HEK293 (cell line): ENCODE data around the gene WDCP.

Source experiments
- EGR2 ChIP-seq: fragments of 450-650 bp; formaldehyde crosslinking; IDR thresholded peaks from 2 replicates; pipeline ENCODE4 v1.5.1; 2016; ENCODE audit warnings: low read depth, missing biosample characterization, missing genetic modification characterization
- GFI1B ChIP-seq: fragments of 450-650 bp; formaldehyde crosslinking; IDR thresholded peaks from 2 replicates; pipeline ENCODE4 v1.5.1; 2016; ENCODE audit warnings: missing biosample characterization, missing genetic modification characterization
- SP2 ChIP-seq: fragments of 450-650 bp; formaldehyde crosslinking; IDR thresholded peaks from 2 replicates; pipeline ENCODE4 v1.5.1; 2016; ENCODE audit warnings: missing biosample characterization, missing genetic modification characterization
- ZNF112 ChIP-seq: fragments of 450-650 bp; formaldehyde crosslinking; IDR thresholded peaks from 2 replicates; pipeline ENCODE4 v1.5.0; 2017; ENCODE audit warnings: missing biosample characterization, missing genetic modification characterization
- ZNF16 ChIP-seq: fragments of 450-650 bp; formaldehyde crosslinking; IDR thresholded peaks from 2 replicates; pipeline ENCODE4 v1.5.1; 2016; ENCODE audit warnings: low read depth, missing biosample characterization, missing genetic modification characterization
- ZNF184 ChIP-seq: fragments of 450-650 bp; IDR thresholded peaks from 2 replicates; pipeline ENCODE4 v1.5.1; 2018; ENCODE audit warnings: missing biosample characterization, mild to moderate bottlenecking, missing genetic modification characterization
- ZNF2 ChIP-seq: fragments of 450-650 bp; formaldehyde crosslinking; IDR thresholded peaks from 2 replicates; pipeline ENCODE4 v1.5.1; 2016; ENCODE audit warnings: missing biosample characterization, missing genetic modification characterization
- ZNF354C ChIP-seq: fragments of 450-650 bp; formaldehyde crosslinking; IDR thresholded peaks from 2 replicates; pipeline ENCODE4 v1.5.1; 2016; ENCODE audit warnings: missing biosample characterization, missing genetic modification characterization, low read depth, borderline replicate concordance
- ZNF416 ChIP-seq: fragments of 450-650 bp; formaldehyde crosslinking; IDR thresholded peaks from 2 replicates; pipeline ENCODE4 v1.5.1; 2016; ENCODE audit warnings: missing biosample characterization, missing genetic modification characterization
- ZNF544 ChIP-seq: fragments of 450-650 bp; formaldehyde crosslinking; IDR thresholded peaks from 2 replicates; pipeline ENCODE4 v1.5.0; 2017; ENCODE audit warnings: missing biosample characterization, missing genetic modification characterization
- ZNF558 ChIP-seq: fragments of 450-650 bp; formaldehyde crosslinking; IDR thresholded peaks from 2 replicates; pipeline ENCODE4 v1.5.1; 2016; ENCODE audit warnings: missing biosample characterization, missing genetic modification characterization
- ZNF768 ChIP-seq: fragments of 450-650 bp; formaldehyde crosslinking; IDR thresholded peaks from 2 replicates; pipeline ENCODE4 v1.5.1; 2018; ENCODE audit warnings: missing biosample characterization, mild to moderate bottlenecking, missing genetic modification characterization
- ZNF792 ChIP-seq: fragments of 450-650 bp; formaldehyde crosslinking; IDR thresholded peaks from 2 replicates; pipeline ENCODE4 v1.5.1; 2016; ENCODE audit warnings: missing biosample characterization, missing genetic modification characterization
- ZSCAN30 ChIP-seq: fragments of 450-650 bp; IDR thresholded peaks from 2 replicates; pipeline ENCODE4 v1.5.1; 2018; ENCODE audit warnings: missing biosample characterization, mild to moderate bottlenecking, missing genetic modification characterization, moderate library complexity
- TF ChIP-seq, protein P1 (sequence below): fragments of 450-650 bp; formaldehyde crosslinking; IDR thresholded peaks from 2 replicates; pipeline ENCODE4 v1.5.1; 2016; ENCODE audit warnings: missing biosample characterization, missing genetic modification characterization
- TF ChIP-seq, protein P2 (sequence below): fragments of 450-650 bp; formaldehyde crosslinking; IDR thresholded peaks from 2 replicates; pipeline ENCODE4 v1.5.1; 2016; ENCODE audit warnings: missing biosample characterization, missing genetic modification characterization
- TF ChIP-seq, protein P3 (sequence below): fragments of 450-650 bp; formaldehyde crosslinking; IDR thresholded peaks from 2 replicates; pipeline ENCODE4 v1.5.1; 2016; ENCODE audit warnings: missing biosample characterization, missing genetic modification characterization
- TF ChIP-seq, protein P4 (sequence below): fragments of 450-650 bp; formaldehyde crosslinking; IDR thresholded peaks from 2 replicates; pipeline ENCODE4; 2016; ENCODE audit warnings: missing biosample characterization, missing genetic modification characterization
- TF ChIP-seq, protein P5 (sequence below): fragments of 450-650 bp; formaldehyde crosslinking; IDR thresholded peaks from 2 replicates; pipeline ENCODE4 v1.5.1; 2016; ENCODE audit warnings: missing biosample characterization, missing genetic modification characterization, borderline replicate concordance
- TF ChIP-seq, protein P6 (sequence below): fragments of 450-650 bp; formaldehyde crosslinking; optimal IDR thresholded peaks from 2 replicates; pipeline ENCODE3; 2016; ENCODE audit warnings: missing biosample characterization, mild to moderate bottlenecking, missing genetic modification characterization
- TF ChIP-seq, protein P7 (sequence below): fragments of 450-650 bp; formaldehyde crosslinking; IDR thresholded peaks from 2 replicates; pipeline ENCODE4 v1.5.1; 2016; ENCODE audit warnings: missing biosample characterization, missing genetic modification characterization
- TF ChIP-seq, protein P8 (sequence below): fragments of 450-650 bp; formaldehyde crosslinking; IDR thresholded peaks from 2 replicates; pipeline ENCODE4 v1.5.1; 2016; ENCODE audit warnings: missing biosample characterization, missing genetic modification characterization
- TF ChIP-seq, protein P9 (sequence below): fragments of 450-650 bp; formaldehyde crosslinking; IDR thresholded peaks from 2 replicates; pipeline ENCODE4 v1.5.1; 2017; ENCODE audit warnings: missing biosample characterization, mild to moderate bottlenecking, missing genetic modification characterization, moderate library complexity

The WDCP gene

DNA sequence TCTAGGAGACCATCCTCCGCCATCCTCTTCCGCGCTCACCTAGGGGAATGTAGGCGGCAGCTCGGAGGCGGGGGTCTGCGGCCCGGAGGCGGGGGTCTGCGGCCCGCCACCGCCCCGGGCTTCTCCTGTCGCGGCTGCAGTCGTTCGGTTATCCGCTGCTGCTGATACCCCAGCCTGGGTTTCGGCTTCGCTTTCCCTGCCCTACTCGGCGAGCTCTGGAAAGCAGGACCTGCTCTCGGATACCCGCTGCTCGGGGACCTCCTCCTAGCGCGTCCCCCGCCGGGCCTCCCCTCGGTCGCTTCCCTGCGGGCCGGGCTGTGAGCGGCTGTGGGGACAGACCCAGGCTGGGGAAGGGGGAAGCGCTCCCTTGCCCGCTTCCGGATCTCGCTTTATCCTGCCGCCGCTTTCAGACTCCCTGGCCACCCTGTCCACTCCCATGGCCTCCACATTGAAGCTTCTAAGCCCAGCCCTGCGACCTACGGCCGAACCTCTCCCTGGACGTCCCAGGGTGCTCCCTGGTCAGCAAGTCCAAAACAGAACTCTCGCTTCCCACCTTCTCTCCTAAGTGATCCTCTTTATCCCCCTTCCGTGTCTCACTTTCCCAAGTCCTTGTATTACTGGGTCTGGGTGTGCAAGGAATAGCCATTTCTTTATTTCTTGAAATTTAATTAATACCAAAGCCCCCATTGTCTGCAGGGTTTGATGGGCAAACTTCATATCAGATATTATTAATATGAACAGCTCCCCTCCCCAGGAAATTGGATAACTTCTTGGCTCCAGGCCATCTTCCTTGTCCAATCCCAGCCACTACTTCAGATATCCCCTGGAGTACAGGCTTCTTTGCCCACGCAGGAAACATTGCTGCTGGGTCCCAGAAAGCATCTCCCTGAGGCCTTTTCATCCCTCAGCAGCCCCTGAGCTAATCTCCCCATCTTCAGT is 3.1 kb upstream of the WDCP start (continued):
- TF ChIP-seq ZNF558 (tag by site-specific recombination) = no peak
- no peak for TF ChIP-seq ZNF16 (tag by site-specific recombination)
- TF ChIP-seq, protein P1, sequence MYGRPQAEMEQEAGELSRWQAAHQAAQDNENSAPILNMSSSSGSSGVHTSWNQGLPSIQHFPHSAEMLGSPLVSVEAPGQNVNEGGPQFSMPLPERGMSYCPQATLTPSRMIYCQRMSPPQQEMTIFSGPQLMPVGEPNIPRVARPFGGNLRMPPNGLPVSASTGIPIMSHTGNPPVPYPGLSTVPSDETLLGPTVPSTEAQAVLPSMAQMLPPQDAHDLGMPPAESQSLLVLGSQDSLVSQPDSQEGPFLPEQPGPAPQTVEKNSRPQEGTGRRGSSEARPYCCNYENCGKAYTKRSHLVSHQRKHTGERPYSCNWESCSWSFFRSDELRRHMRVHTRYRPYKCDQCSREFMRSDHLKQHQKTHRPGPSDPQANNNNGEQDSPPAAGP = no peak
- 0 out of 2 replicates have a peak, but pooled peaks have one; percentile 9 for TF ChIP-seq EGR2
- no peak for TF ChIP-seq ZNF544 (tag by site-specific recombination)
- TF ChIP-seq, protein P2, sequence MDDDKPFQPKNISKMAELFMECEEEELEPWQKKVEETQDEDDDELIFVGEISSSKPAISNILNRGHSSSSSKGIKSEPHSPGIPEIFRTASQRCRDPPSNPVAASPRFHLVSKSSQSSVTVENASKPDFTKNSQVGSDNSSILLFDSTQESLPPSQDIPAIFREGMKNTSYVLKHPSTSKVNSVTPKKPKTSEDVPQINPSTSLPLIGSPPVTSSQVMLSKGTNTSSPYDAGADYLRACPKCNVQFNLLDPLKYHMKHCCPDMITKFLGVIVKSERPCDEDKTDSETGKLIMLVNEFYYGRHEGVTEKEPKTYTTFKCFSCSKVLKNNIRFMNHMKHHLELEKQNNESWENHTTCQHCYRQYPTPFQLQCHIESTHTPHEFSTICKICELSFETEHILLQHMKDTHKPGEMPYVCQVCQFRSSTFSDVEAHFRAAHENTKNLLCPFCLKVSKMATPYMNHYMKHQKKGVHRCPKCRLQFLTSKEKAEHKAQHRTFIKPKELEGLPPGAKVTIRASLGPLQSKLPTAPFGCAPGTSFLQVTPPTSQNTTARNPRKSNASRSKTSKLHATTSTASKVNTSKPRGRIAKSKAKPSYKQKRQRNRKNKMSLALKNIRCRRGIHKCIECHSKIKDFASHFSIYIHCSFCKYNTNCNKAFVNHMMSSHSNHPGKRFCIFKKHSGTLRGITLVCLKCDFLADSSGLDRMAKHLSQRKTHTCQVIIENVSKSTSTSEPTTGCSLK (tag by site-specific recombination) = no peak
- TF ChIP-seq, protein P3, sequence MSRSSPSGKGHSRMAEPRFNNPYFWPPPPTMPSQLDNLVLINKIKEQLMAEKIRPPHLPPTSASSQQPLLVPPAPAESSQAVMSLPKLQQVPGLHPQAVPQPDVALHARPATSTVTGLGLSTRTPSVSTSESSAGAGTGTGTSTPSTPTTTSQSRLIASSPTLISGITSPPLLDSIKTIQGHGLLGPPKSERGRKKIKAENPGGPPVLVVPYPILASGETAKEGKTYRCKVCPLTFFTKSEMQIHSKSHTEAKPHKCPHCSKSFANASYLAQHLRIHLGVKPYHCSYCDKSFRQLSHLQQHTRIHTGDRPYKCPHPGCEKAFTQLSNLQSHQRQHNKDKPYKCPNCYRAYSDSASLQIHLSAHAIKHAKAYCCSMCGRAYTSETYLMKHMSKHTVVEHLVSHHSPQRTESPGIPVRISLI (tag by site-specific recombination) = no peak
- no peak for TF ChIP-seq ZNF416 (tag by site-specific recombination)
- peak; percentile 21; the same call in 1 of the 2 replicates for TF ChIP-seq ZSCAN30 (tag by site-specific recombination)
- TF ChIP-seq, protein P4, sequence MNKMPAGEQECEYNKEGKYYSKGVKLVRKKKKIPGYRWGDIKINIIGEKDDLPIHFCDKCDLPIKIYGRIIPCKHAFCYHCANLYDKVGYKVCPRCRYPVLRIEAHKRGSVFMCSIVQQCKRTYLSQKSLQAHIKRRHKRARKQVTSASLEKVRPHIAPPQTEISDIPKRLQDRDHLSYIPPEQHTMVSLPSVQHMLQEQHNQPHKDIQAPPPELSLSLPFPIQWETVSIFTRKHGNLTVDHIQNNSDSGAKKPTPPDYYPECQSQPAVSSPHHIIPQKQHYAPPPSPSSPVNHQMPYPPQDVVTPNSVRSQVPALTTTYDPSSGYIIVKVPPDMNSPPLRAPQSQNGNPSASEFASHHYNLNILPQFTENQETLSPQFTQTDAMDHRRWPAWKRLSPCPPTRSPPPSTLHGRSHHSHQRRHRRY (tag by site-specific recombination) = no peak
- no peak for TF ChIP-seq ZNF768
- no peak for TF ChIP-seq ZNF2 (tag by site-specific recombination)
- TF ChIP-seq, protein P5, sequence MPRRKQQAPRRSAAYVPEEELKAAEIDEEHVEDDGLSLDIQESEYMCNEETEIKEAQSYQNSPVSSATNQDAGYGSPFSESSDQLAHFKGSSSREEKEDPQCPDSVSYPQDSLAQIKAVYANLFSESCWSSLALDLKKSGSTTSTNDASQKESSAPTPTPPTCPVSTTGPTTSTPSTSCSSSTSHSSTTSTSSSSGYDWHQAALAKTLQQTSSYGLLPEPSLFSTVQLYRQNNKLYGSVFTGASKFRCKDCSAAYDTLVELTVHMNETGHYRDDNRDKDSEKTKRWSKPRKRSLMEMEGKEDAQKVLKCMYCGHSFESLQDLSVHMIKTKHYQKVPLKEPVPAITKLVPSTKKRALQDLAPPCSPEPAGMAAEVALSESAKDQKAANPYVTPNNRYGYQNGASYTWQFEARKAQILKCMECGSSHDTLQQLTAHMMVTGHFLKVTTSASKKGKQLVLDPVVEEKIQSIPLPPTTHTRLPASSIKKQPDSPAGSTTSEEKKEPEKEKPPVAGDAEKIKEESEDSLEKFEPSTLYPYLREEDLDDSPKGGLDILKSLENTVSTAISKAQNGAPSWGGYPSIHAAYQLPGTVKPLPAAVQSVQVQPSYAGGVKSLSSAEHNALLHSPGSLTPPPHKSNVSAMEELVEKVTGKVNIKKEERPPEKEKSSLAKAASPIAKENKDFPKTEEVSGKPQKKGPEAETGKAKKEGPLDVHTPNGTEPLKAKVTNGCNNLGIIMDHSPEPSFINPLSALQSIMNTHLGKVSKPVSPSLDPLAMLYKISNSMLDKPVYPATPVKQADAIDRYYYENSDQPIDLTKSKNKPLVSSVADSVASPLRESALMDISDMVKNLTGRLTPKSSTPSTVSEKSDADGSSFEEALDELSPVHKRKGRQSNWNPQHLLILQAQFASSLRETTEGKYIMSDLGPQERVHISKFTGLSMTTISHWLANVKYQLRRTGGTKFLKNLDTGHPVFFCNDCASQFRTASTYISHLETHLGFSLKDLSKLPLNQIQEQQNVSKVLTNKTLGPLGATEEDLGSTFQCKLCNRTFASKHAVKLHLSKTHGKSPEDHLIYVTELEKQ (tag by site-specific recombination) = no peak
- no peak for TF ChIP-seq ZNF792 (tag by site-specific recombination)
- TF ChIP-seq ZNF112 (tag by site-specific recombination) = no peak
- TF ChIP-seq GFI1B (tag by site-specific recombination) = no peak
- TF ChIP-seq, protein P6, sequence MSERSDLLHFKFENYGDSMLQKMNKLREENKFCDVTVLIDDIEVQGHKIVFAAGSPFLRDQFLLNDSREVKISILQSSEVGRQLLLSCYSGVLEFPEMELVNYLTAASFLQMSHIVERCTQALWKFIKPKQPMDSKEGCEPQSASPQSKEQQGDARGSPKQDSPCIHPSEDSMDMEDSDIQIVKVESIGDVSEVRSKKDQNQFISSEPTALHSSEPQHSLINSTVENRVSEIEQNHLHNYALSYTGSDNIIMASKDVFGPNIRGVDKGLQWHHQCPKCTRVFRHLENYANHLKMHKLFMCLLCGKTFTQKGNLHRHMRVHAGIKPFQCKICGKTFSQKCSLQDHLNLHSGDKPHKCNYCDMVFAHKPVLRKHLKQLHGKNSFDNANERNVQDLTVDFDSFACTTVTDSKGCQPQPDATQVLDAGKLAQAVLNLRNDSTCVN (tag by site-specific recombination) = peak; percentile 73
- TF ChIP-seq SP2 (tag by site-specific recombination) = peak; percentile 33
- no peak for TF ChIP-seq ZNF184 (tag by site-specific recombination)
- TF ChIP-seq ZNF354C (tag by site-specific recombination) = no peak
- TF ChIP-seq, protein P7, sequence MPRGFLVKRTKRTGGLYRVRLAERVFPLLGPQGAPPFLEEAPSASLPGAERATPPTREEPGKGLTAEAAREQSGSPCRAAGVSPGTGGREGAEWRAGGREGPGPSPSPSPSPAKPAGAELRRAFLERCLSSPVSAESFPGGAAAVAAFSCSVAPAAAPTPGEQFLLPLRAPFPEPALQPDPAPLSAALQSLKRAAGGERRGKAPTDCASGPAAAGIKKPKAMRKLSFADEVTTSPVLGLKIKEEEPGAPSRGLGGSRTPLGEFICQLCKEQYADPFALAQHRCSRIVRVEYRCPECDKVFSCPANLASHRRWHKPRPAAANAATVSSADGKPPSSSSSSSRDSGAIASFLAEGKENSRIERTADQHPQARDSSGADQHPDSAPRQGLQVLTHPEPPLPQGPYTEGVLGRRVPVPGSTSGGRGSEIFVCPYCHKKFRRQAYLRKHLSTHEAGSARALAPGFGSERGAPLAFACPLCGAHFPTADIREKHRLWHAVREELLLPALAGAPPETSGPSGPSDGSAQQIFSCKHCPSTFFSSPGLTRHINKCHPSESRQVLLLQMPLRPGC (tag by site-specific recombination) = no peak
- TF ChIP-seq, protein P8, sequence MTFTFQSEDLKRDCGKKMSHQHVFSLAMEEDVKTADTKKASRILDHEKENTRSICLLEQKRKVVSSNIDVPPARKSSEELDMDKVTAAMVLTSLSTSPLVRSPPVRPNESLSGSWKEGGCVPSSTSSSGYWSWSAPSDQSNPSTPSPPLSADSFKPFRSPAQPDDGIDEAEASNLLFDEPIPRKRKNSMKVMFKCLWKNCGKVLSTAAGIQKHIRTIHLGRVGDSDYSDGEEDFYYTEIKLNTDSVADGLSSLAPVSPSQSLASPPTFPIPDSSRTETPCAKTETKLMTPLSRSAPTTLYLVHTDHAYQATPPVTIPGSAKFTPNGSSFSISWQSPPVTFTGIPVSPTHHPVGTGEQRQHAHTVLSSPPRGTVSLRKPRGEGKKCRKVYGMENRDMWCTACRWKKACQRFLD = no peak
- TF ChIP-seq, protein P9, sequence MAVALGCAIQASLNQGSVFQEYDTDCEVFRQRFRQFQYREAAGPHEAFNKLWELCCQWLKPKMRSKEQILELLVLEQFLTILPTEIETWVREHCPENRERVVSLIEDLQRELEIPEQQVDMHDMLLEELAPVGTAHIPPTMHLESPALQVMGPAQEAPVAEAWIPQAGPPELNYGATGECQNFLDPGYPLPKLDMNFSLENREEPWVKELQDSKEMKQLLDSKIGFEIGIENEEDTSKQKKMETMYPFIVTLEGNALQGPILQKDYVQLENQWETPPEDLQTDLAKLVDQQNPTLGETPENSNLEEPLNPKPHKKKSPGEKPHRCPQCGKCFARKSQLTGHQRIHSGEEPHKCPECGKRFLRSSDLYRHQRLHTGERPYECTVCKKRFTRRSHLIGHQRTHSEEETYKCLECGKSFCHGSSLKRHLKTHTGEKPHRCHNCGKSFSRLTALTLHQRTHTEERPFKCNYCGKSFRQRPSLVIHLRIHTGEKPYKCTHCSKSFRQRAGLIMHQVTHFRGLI = no peak
